ENCODE data around the gene ISCA2.
"Not testable (repeated sequence)": the region's sequence is repeated elsewhere in the genome, so short reads cannot be mapped to it uniquely, and the experiment has no call there.

The ISCA2 gene

GRCh38 chr14:74531006-74531405 lies 37.4 kb downstream of the ISCA2 start:
- 80 to 100% methylated on average over 1 of the region's 3 CpGs for WGBS, 2 experiments (ENCODE audit: insufficient coverage in 2 of 2)
- H3K9me3 ChIP-seq (ENCODE audit: control insufficient read depth, low read length) = no peaks in the 10 kb centered on the region
- H3K27ac ChIP-seq (ENCODE audit: low read depth, low read length, severe bottlenecking) = no peak overlapping the region
- no peak overlapping the region for H3K4me3 ChIP-seq (ENCODE audit: extremely low read depth, insufficient read depth, low read length, poor library complexity, severe bottlenecking)
- peaks cover 12% of the 10 kb centered on the region for H3K36me3 ChIP-seq (ENCODE audit: control insufficient read depth, insufficient read depth, low read length)
- no peaks in the 10 kb centered on the region for H3K4me1 ChIP-seq (ENCODE audit: control insufficient read depth, insufficient read depth, low read length, poor library complexity, severe bottlenecking)

- peaks cover 12% of the 10 kb centered on the region for H3K36me3 ChIP-seq (ENCODE audit: control insufficient read depth, insufficient read depth, low read length)
- H3K9me3 ChIP-seq (ENCODE audit: control insufficient read depth, low read length) = no peaks in the 10 kb centered on the region
- no peak overlapping the region for H3K27ac ChIP-seq (ENCODE audit: low read depth, low read length, severe bottlenecking)
- H3K4me1 ChIP-seq (ENCODE audit: control insufficient read depth, insufficient read depth, low read length, poor library complexity, severe bottlenecking) = no peaks in the 10 kb centered on the region
- 29 to 45% methylated on average over 4 to 5 of the region's 5 CpGs for WGBS, 2 experiments (ENCODE audit: insufficient coverage in 2 of 2)
- no peak overlapping the region for H3K4me3 ChIP-seq (ENCODE audit: extremely low read depth, insufficient read depth, low read length, poor library complexity, severe bottlenecking)
Observed at GRCh38 chr14:74531467-74531866, 37.9 kb downstream of the ISCA2 start.

- 96 to 100% methylated on average over 8 of the region's 10 CpGs for WGBS, 2 experiments (ENCODE audit: insufficient coverage in 2 of 2)
- Histone ChIP-seq H3K9me3 (ENCODE audit: control insufficient read depth, low read length) (no peaks in the 10 kb centered on the region), H3K4me3 (ENCODE audit: extremely low read depth, insufficient read depth, low read length, poor library complexity, severe bottlenecking) (no peak overlapping the region), H3K4me1 (ENCODE audit: control insufficient read depth, insufficient read depth, low read length, poor library complexity, severe bottlenecking) (no peaks in the 10 kb centered on the region), H3K27ac (ENCODE audit: low read depth, low read length, severe bottlenecking) (no peak overlapping the region), H3K36me3 (ENCODE audit: control insufficient read depth, insufficient read depth, low read length) (peaks cover 12% of the 10 kb centered on the region)
Observed at GRCh38 chr14:74532246-74532645, 38.7 kb downstream of the ISCA2 start.

GRCh38 chr14:74533576-74533975 lies 40.0 kb downstream of the ISCA2 start:
- peaks cover 12% of the 10 kb centered on the region for H3K36me3 ChIP-seq (ENCODE audit: control insufficient read depth, insufficient read depth, low read length)
- no peak overlapping the region for H3K4me3 ChIP-seq (ENCODE audit: extremely low read depth, insufficient read depth, low read length, poor library complexity, severe bottlenecking)
- no peak overlapping the region for H3K27ac ChIP-seq (ENCODE audit: low read depth, low read length, severe bottlenecking)
- WGBS, 2 experiments (ENCODE audit: insufficient coverage in 2 of 2) = 93 to 98% methylated on average over 6 of the region's 7 CpGs
- H3K4me1 ChIP-seq (ENCODE audit: control insufficient read depth, insufficient read depth, low read length, poor library complexity, severe bottlenecking) = no peaks in the 10 kb centered on the region
- H3K9me3 ChIP-seq (ENCODE audit: control insufficient read depth, low read length) = no peaks in the 10 kb centered on the region

GRCh38 chr14:74535756-74536325 lies 42.3 kb downstream of the ISCA2 start:
- WGBS, 2 experiments (ENCODE audit: insufficient coverage in 2 of 2) = 85 to 86% methylated on average over 9 to 10 of the region's 10 CpGs
- no peak overlapping the region for H3K4me3 ChIP-seq (ENCODE audit: extremely low read depth, insufficient read depth, low read length, poor library complexity, severe bottlenecking)
- H3K4me1 ChIP-seq (ENCODE audit: control insufficient read depth, insufficient read depth, low read length, poor library complexity, severe bottlenecking) = no peaks in the 10 kb centered on the region
- peaks cover 13% of the 10 kb centered on the region for H3K36me3 ChIP-seq (ENCODE audit: control insufficient read depth, insufficient read depth, low read length)
- no peak overlapping the region for H3K27ac ChIP-seq (ENCODE audit: low read depth, low read length, severe bottlenecking)
- no peaks in the 10 kb centered on the region for H3K9me3 ChIP-seq (ENCODE audit: control insufficient read depth, low read length)

GRCh38 chr14:74536336-74536735 lies 42.8 kb downstream of the ISCA2 start:
- H3K36me3 ChIP-seq (ENCODE audit: control insufficient read depth, insufficient read depth, low read length) = peaks cover 11% of the 10 kb centered on the region
- 92 to 94% methylated on average over 2 to 3 of the region's 3 CpGs for WGBS, 2 experiments (ENCODE audit: insufficient coverage in 2 of 2)
- not testable (repeated sequence) for H3K4me1 ChIP-seq (ENCODE audit: control insufficient read depth, insufficient read depth, low read length, poor library complexity, severe bottlenecking); H3K4me3 ChIP-seq (ENCODE audit: extremely low read depth, insufficient read depth, low read length, poor library complexity, severe bottlenecking); H3K9me3 ChIP-seq (ENCODE audit: control insufficient read depth, low read length); H3K27ac ChIP-seq (ENCODE audit: low read depth, low read length, severe bottlenecking)

- no peaks in the 10 kb centered on the region for H3K4me1 ChIP-seq (ENCODE audit: control insufficient read depth, insufficient read depth, low read length, poor library complexity, severe bottlenecking)
- H3K36me3 ChIP-seq (ENCODE audit: control insufficient read depth, insufficient read depth, low read length) = peaks cover 13% of the 10 kb centered on the region
- H3K9me3 ChIP-seq (ENCODE audit: control insufficient read depth, low read length) = no peaks in the 10 kb centered on the region
- no peak overlapping the region for H3K4me3 ChIP-seq (ENCODE audit: extremely low read depth, insufficient read depth, low read length, poor library complexity, severe bottlenecking)
- no peak overlapping the region for H3K27ac ChIP-seq (ENCODE audit: low read depth, low read length, severe bottlenecking)
- WGBS, 2 experiments (ENCODE audit: insufficient coverage in 2 of 2) = 92 to 95% methylated on average over 8 to 9 of the region's 11 CpGs
Observed at GRCh38 chr14:74538411-74539391, 45.1 kb downstream of the ISCA2 start.

GRCh38 chr14:74539503-74539902 lies 45.9 kb downstream of the ISCA2 start:
- H3K4me3 ChIP-seq (ENCODE audit: extremely low read depth, insufficient read depth, low read length, poor library complexity, severe bottlenecking) = no peak overlapping the region
- 83 to 88% methylated on average over 3 to 4 of the region's 4 CpGs for WGBS, 2 experiments (ENCODE audit: insufficient coverage in 2 of 2)
- H3K36me3 ChIP-seq (ENCODE audit: control insufficient read depth, insufficient read depth, low read length) = peaks cover 17% of the 10 kb centered on the region
- H3K27ac ChIP-seq (ENCODE audit: low read depth, low read length, severe bottlenecking) = no peak overlapping the region
- H3K9me3 ChIP-seq (ENCODE audit: control insufficient read depth, low read length) = no peaks in the 10 kb centered on the region
- no peaks in the 10 kb centered on the region for H3K4me1 ChIP-seq (ENCODE audit: control insufficient read depth, insufficient read depth, low read length, poor library complexity, severe bottlenecking)

- no peak overlapping the region for H3K4me3 ChIP-seq (ENCODE audit: extremely low read depth, insufficient read depth, low read length, poor library complexity, severe bottlenecking)
- WGBS, 2 experiments (ENCODE audit: insufficient coverage in 2 of 2) = 95 to 100% methylated on average over 1 to 3 of the region's 3 CpGs
- no peak overlapping the region for H3K27ac ChIP-seq (ENCODE audit: low read depth, low read length, severe bottlenecking)
- H3K4me1 ChIP-seq (ENCODE audit: control insufficient read depth, insufficient read depth, low read length, poor library complexity, severe bottlenecking) = no peaks in the 10 kb centered on the region
- no peaks in the 10 kb centered on the region for H3K9me3 ChIP-seq (ENCODE audit: control insufficient read depth, low read length)
- peaks cover 28% of the 10 kb centered on the region for H3K36me3 ChIP-seq (ENCODE audit: control insufficient read depth, insufficient read depth, low read length)
Observed at GRCh38 chr14:74541225-74541624, 47.7 kb downstream of the ISCA2 start.

GRCh38 chr14:74542056-74542685 lies 48.6 kb downstream of the ISCA2 start:
- Histone ChIP-seq H3K27ac (ENCODE audit: low read depth, low read length, severe bottlenecking) (no peak overlapping the region), H3K4me3 (ENCODE audit: extremely low read depth, insufficient read depth, low read length, poor library complexity, severe bottlenecking) (no peak overlapping the region), H3K9me3 (ENCODE audit: control insufficient read depth, low read length) (no peaks in the 10 kb centered on the region), H3K4me1 (ENCODE audit: control insufficient read depth, insufficient read depth, low read length, poor library complexity, severe bottlenecking) (no peaks in the 10 kb centered on the region), H3K36me3 (ENCODE audit: control insufficient read depth, insufficient read depth, low read length) (peaks cover 37% of the 10 kb centered on the region)
- 83 to 92% methylated on average over 9 to 10 of the region's 10 CpGs for WGBS, 2 experiments (ENCODE audit: insufficient coverage in 2 of 2)
